GM21786 (cell line): ENCODE results near the gene AJUBA.
"Not testable (repeated sequence)": the region's sequence is repeated elsewhere in the genome, so short reads cannot be mapped to it uniquely, and the experiment has no call there.

Experiments used
- ATAC-seq: cut with Tn5 transposase; IDR thresholded peaks from one replicate; pipeline ENCODE4 v1.9.1; 2021; ENCODE audit not compliant: unreplicated experiment

Gene AJUBA

DNA sequence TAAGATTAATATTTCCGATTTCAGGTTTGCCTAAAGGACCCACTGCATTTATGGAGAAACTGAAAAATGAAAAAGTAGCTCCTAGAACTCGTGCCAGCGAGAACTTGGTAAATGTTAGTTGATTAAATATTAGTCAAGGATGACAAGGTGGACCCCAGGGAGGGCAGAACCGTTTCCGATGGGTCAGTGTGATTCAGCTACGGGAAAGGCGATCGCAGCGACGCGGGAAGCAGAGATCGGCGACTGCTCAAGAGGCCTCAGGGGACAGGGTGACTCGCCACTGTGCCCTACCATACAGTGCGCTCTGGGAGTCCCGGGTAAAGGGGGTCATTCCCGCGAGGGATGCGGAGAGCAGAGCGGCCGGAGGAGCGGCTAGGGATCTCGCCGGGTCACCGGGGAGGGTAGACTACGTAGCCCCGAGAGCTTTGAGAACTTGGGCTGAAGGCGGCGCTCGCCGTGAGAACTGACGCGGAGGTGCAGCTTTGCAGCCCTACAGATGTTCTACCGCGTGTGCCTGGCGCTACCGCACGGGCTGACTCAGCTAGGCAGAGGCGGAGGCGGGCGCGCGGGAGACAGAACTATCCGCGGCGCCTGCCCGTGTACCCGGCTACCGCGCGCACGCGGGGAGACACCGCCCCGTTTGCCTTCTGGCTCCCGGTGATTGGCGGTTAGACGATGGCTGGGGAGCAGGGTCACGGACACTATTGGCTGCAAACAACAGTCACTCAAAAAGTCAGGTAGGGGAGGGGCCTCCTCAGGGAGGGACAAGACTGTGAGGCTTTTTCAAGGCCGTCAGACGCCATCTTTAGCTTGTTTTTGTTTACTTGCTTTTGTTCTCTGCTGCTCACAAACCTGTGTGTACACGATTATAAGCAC is 24.4 kb upstream of the AJUBA start:
- peak; percentile 92 for ATAC-seq

DNA sequence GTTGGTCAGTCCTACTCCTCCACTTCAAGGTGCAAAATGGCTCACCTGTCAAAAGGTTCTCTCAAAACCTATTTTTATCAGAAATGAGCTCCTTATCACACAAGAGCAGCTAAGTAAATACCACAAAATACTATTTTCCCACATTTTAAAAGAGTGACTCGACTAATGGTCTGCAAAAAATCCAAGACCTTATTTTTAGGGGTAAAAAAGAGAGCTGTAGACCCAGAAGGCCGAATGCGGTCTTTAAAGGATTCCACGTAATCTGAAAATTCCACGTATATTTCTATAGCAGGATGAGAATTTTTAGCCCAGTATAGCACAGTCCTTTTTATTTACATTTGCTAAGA is 23.8 kb upstream of the AJUBA start:
- no peak for ATAC-seq

DNA sequence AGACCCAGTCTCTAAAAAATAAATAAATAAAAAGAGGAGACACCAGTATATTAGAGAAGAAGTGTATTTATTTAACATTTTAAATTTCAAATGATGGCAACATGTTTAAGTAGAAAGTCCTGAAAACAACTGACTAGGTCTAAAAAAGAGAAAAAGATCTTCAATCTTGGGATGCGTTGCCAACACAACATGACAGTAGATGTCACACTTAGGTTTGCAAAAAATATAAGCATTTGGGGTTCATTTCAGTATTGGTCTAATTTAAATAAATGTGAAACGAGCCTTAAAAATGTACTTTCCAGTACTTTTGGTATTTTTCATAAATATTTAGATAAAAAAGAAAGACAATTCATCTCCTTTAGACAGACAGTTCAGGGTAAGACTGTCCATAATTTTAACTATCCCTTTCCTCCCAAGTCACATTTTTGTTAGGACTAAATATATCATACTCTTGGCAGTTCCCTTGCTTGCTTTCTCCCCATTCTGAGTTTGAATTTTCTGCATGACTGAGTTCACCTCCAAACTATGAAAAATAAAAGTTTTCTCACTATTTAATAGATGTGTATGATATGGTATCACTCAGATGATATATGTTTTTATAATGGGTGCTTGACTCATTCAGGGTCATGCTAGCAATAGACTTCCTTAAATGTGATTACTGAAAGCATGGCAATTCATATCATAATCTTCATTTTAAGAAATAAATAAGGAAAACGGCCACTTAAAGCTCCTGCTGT is 23.3 kb upstream of the AJUBA start:
- ATAC-seq, result no peak

DNA sequence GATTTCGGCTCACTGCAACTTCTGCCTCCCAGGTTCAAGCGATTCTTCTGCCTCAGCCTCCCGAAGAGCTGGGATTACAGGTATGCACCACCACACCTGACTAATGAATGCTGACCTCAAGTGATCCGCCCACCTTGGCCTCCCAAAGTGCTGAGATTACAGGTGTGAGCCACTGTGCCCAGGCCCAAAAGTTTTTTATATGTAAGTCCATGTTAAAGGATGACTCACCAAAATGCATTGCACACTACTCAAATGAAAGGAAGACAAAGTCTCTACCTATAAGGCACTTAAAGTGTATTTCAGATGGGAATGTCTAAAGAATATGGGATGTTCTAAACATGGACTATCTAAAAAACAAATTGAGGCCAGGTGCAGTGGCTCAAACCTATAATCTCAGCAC is 21.9 kb upstream of the AJUBA start:
- ATAC-seq, result not testable (repeated sequence)

DNA sequence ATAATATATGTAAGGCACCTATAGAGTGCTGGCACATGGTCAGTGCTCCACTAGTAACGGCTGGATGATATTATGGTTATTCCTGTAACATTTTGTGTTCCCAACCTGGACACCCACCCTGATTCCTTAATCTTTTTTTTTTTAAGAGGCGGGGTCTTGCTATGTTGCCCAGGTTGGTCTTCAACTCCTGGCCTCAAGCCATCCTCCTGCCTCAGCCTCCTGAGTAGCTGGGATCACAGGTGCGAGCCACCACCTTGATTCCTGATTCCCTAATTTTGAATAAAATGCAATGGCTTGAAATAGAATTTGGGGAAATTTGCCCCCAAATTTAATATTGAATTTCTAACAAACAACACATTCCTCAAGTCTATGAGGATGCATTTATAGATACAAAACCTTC is 20.2 kb upstream of the AJUBA start:
- ATAC-seq, result no peak

DNA sequence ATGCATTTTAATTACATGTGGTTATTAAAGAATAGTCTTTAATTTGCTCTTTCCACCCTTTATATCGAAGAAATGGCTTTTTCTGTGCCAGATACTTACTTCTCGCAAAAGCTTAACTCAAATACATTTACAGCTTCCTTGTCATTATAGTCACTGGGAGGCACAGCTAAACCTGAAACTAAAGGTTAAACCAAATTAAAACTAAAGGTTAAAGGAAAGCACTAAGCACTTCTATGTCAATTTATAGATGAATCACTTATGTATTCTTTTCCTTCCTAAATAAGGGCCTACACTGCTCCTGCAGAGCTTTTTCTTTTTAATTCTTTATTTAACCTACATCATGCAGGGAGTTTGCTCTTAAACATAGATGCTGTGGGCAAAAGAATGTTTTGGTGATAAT is 18.5 kb upstream of the AJUBA start:
- no peak for ATAC-seq

DNA sequence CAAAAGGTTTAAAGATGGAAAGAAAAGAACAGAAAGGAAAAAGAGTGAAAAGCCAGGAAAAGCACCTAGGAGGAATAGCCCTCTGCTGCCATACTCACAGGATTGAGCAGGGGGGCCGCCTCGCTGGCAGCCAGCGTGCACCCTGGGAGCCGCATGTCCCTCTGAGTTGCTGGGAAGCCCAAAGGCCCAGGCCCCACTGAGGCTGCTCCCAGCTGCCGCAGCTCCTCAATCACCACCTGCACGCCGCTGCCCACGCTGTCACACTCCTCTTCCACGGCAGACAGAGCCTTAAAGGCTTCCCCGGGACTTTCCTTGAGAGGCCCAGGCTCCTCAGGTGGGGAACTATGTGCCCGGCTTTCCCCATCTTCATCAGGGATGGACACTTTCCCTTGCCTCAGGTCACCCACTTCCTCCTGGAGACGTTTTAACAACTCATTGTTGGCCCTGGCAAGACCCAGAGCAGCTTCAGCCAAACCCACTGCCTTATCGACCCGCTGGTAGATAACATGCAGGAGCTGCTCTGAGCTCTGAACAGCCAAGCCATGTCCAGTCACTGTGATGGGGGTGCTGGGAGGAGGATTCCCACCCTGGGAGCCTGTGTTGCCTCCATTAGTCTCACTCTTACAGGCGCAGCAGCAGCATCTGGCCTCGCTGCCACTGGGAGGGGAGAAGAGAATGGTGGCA is 16.1 kb upstream of the AJUBA start:
- ATAC-seq, result no peak

DNA sequence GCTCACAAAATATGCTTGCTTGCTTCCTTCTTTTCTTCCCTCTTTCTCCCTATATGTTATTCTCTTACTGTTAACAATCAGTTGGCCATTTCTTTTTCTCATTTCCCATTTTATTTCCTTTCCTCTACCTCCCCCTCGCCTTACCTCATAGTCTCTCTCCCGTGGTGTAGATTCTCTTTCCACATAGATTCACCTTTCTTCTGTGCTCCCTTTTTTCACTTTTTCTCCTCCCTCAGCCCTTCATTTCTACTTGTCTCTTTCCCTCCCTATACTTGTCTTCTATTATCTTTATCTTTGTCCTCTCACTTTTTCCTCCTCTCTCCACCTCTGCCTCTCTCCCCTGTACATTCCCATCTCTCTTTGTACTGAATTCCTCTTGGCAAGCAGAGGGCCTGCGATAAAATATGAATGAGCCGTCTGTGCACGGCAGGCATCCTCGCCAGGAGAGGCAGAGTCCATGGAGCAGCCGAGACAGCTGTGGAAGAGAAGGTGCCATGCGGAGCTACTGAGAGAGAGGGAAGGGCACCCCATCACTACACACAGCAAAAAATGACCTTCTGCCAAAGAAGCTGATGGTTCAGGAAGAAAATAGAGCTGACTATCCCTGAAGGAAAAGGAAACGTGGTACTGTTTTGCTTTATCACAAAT is 15.4 kb upstream of the AJUBA start:
- no peak for ATAC-seq

DNA sequence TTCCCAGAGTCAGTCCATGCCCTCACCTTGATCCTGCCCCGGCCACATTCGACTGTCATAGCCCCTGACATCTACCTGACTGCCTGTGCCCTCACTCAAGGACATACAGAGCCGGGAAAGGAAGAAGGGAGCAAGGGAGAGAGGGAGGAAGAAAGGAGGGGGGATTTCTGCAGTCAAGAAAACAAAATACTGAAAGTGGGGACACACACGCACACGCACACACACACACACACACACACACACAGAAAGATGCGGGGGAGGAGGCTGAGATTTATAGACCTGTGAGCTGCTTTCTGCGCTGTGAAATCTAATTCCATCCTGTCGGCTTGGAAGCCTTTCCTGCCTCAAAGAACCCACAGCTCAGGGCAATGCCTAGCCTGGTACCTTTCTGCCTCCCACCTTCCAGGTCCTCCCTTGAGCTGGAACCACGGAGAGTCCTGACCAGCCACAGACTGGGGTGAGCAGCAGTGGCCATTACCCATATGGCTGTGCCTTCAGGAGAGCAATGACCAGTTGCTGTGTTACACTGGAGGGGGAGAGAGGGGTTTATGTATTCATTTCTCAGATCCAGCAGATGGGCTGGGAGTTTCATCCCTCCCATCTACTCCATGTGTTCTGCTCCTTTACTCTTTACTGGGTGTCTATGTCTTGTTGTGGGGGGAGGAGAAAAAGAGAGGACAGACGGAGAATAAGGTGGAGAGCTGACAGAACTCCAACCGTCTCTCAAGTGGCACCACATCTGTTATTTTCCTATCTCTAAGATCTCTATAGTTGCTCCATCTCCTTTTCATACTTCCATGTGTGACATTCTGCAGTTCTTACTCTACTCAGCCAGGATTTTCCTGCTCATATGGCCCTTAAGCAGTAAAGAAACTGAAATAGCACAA is 14.7 kb upstream of the AJUBA start:
- no peak for ATAC-seq

DNA sequence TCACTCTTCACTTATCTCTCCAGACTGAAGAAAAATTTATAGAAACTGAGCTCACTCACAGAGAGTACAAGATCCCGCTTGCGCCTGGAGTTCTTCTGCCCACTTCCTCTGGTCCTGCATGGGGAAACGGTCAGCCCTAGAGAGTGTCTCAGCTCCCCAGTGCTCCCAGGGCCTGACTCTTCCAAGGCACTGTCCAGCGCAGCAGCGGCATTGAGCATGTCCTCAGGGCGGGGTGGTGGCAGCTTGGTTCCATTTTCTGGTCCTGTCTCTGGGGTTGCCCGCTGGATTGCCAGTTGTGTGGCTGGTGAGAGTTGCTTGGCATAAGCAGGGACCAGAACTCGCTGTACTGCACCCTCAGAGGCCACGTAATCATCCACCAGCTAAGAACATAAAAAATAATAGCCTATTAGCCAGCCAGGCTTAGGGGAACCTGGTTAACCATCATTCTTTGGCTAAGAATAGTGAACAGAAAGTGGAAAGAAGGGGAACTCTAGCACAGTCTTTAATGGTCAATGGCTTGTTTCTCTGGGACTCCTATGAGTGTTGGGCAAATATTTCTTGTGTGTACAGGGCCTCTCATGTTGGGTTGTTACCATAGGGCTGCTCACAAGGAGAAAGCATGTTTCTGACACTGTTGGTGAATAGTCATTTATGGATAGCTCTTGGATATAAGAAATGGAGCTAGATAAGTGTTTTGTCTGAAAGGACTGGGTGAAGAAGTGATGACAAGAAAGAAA is 13.7 kb upstream of the AJUBA start:
- no peak for ATAC-seq

DNA sequence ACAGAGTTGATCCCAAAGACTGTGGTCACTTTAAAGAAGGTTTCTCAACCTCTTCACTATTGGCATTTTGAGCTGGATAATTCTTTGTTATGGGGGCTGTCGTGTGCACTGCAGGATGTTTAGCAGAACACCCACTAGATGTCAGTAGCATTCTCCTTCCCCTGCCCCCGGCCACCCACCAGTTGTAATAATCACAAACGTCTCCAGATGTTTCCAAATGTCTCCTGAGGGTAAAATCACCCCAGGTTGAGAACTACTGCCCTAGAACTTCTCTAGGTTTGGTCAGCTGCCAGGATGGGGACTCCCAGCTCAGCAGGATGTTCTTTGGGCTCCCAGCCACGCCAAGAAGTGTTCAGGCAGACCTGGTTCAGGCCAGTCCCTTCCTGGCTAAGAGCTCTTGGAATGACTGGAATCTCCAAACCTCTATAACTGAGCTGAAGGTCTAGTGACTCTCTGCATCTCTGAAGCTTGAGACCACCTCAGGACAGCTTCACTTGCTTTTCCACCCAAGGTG is 12.5 kb upstream of the AJUBA start:
- ATAC-seq, result no peak

DNA sequence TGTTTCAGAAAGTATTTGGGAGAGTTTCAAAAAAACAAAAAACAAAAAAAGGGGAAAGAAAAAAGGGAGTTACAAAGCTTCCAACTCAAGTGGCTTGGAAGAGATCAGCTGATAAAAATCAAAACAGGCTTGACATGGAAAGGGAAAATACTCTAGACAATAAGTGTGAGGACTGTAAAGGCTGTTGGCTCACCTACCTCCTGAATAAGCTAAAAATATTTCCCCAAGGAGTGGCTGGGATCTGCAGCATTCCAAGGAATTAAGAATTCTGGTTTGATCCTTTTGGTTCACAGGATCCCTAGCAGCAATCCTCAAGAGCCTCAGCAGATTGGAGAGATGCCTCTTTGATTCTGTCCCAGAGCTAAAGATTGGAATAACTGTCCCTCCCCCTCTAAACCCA is 11.2 kb upstream of the AJUBA start:
- ATAC-seq, result no peak

DNA sequence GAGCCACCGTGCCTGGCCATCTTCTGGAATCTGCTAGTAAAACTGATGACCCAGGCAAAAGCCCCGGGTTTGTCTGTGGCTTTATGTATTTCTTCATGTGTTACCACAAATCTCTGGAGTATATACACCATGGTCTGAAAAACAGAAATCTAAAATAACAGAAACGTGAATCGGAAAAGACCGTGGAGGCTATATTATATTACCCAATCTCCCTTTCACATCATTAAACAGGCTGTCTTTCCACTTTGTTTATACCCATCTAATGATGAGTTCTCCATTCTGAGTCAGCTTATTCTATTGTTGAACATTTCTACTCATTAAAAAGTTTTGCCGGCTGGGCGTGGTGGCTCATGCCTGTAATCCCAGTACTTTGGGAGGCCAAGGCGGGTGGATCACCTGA is 9.5 kb upstream of the AJUBA start:
- no peak for ATAC-seq

DNA sequence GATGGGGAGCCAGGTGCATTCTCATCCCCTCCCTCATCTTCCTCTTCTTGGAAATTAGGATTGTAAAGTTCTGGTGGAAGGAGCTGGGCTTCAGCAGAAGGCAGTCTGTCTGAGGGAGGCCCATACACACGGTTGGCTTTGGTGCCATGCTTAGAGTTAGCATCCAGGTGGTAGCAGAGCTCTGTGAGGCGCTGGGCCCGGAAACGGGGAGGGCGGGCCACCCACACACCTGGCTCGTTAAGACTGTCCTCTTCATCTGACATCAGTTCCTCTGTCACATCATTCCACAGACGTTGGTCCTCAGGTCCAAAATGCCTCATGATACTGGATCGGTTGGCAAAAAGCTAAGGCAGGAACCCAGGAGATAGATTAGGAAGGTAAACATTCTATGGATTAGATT is 4.9 kb upstream of the AJUBA start:
- ATAC-seq, result no peak

DNA sequence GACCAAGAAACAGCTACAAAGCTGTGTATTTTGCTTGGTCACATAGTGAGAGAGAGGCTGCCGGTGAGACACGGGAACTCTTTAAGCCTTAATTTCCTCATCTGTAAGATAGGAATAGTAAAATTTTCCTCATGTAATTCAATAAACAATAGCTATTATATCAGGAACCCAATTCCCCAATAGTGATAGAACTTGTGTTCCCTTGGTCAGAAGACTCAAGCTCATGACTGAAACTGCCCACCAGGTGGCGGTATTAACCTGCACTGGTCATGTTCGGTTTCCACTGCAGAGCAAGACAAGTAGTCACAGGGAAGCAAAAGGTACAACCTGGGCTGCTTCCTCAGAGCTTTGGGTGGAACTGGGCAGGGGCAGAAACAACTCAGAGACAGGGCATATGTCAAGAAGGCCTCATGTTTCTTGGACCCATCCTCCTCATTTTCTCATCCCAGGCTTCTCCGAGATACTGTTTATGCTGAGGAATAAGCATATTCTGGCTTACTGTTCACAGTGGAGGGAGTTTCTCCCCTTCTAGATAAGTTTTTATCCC is 4.2 kb upstream of the AJUBA start:
- peak; percentile 49 for ATAC-seq

DNA sequence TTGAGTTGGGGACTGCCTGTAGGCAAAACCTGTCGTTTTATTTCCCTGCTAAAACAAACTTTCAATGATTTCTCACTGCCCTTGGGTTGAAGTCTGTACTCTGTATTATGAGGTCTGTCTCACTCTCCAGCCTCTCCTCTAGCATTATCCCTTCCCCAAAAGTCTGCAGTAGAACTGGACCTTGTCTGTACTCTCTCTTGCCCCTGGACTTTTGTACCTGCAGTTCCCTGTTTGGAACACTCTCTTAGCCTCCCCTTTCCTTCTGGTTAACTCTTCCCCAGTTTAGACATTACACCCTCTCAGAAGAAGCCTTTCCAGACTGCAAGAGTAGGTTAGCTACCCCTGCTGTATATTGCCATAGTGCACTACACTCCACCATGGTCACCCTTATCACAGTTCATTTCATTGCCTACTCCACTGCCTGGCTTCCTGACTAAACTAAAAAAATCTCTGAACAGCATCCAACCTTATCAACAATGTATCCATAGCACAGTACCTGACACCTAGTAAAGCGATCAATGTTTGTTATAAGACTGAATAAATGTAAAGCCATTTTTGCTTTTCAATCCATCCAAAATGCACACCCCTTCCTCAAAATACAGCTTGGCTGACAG is 3.6 kb upstream of the AJUBA start:
- ATAC-seq, result no peak

DNA sequence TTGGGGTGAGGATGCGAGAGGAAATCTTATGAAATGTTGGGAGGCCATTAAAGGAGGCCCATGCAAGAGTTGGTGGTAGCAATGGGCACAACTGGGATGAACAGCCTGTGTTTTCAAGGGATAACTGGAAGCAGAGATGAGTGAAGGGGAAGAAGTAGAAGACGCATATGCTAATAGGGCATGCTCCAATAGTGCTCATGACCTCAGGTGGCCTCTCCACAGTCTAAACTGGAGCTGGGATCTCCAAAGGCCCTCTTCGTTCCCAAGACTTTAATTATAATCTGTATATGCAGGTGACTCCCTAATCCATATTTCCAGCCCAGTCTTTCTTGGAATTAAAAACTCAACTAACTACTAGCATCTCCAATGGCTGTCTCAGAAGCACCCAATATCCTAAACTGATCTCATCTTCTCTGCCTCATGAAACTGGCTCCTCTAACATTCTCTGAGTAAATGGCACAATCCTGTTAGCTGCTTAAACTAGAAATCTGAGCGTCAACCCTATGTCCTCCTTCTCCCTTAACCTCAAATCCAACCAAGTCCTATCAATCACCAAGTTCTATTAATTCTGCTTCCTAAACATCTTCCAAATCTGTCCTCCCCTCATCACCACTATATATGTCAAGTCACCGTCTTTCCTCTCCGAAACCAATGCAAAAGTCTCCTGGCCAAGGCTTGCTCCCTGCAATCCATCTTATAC is 2.8 kb upstream of the AJUBA start:
- no peak for ATAC-seq

DNA sequence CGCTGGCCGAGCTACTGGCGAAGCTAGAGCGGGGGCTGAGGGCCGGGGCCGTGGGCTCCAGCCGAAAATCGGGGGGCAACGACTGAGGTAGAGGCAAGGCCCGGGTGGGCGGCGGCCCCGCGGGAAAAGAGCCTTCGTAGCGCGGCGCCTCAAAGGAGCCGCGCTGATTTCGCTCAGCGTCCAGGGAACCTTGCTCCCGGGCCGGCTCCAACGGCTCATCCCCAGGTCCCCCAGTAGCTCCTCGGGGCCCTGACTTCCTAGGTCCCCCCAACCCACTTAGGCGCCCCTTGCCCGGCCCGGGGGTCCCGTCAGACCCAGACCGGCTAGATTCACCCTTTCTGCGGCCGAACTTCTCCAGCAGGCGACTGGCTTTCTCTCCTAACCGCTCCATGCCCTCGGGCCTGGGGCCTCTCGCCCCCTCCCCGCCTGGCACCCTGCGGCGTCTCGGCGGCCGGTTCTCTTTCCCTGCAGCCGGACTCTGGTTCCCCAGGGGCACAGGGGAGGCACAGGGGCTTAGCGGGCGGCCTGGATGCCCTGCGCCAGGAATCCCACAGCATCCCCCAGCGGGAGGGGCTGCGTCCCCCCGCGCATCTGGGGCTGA is 375 bp downstream of the AJUBA start:
- no peak for ATAC-seq
